Neutrophil (primary cell): ENCODE data around the gene ANKRD65.
A peak's percentile ranks its signal among the peaks of the same experiment; 100 is the strongest.
"Not testable (repeated sequence)": the region's sequence is repeated elsewhere in the genome, so short reads cannot be mapped to it uniquely, and the experiment has no call there.

Source experiments
- H3K27ac ChIP-seq: fragments of 200-600 bp; sonication (generic); 2 replicates; pipeline ENCODE4 v1.5.1; 2016; ENCODE audit warnings: mild to moderate bottlenecking, moderate library complexity
- H3K27me3 ChIP-seq: fragments of 200-600 bp; sonication (generic); 2 replicates; pipeline ENCODE4 v1.6.0; 2016; ENCODE audit warnings: mild to moderate bottlenecking
- H3K36me3 ChIP-seq: fragments of 200-600 bp; sonication (generic); 2 replicates; pipeline ENCODE4 v1.5.1; 2017
- H3K4me1 ChIP-seq, 2 experiments: fragments of 200-600 bp in 1 of 2; sonication (generic) in 1 of 2; 1 replicate in 1 of 2; 2 replicates in 1 of 2; pipeline versions ENCODE4 v1.5.1 to v1.6.1; 2013 to 2016; ENCODE audit warnings: low read depth in 1 of 2, low read length in 1 of 2, mild to moderate bottlenecking in 1 of 2, moderate library complexity in 1 of 2; ENCODE audit not compliant: control insufficient read depth in 1 of 2, insufficient read depth in 1 of 2
- H3K4me3 ChIP-seq, 2 experiments: fragments of 200-600 bp in 1 of 2; sonication (generic) in 1 of 2; 1 replicate in 1 of 2; 2 replicates in 1 of 2; pipeline ENCODE4 v1.5.1; 2013 to 2016; ENCODE audit warnings: low read depth in 1 of 2, low read length in 1 of 2, mild to moderate bottlenecking in 1 of 2, moderate library complexity in 1 of 2
- H3K9me3 ChIP-seq: fragments of 200-600 bp; sonication (generic); 2 replicates; pipeline ENCODE4 v1.5.1; 2016
- TF ChIP-seq, protein P1 (sequence below): fragments of 200-600 bp; sonication (generic); IDR thresholded peaks from 2 replicates; pipeline ENCODE4 v1.5.1; 2016; ENCODE audit warnings: antibody characterized with exemption

The ANKRD65 gene

DNA sequence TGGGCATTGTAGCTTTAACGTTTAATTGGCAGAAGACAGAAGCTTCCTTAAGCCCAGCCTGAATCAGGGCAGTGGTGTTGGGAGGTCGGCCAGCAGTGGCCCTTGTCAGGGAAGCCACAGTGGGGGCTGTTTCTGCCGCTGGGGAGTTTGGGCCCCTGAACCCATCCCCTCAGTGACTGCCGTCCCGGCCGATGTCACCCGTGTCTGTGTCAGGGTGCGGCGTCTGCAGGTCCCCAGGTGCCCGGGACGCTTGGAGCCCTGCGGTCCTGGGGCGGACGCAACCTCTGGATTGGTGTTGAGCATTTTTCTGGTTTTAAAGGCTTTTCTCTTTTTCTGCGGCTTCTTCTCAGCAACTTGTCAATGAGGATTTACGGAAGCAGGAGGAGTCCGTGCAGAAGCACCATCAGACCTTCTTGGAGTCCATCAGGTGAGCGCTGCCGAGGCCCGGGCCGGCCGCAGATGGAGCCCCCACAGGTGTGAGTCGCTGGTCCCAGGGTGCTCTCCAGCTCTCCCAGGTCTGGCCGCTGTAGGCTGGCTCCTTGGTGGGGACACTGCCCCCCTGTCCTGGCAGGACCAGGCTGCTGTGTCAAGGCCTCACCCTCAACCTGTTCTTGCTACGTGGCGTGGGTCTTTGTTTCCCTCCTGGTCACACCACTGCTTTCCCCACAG, 30.8 kb upstream of the ANKRD65 start:
- H3K9me3 ChIP-seq = no peaks in the 10 kb centered on the region
- no peaks in the 10 kb centered on the region for H3K4me1 ChIP-seq
- no peak overlapping the region for H3K4me3 ChIP-seq
- TF ChIP-seq, protein P1, sequence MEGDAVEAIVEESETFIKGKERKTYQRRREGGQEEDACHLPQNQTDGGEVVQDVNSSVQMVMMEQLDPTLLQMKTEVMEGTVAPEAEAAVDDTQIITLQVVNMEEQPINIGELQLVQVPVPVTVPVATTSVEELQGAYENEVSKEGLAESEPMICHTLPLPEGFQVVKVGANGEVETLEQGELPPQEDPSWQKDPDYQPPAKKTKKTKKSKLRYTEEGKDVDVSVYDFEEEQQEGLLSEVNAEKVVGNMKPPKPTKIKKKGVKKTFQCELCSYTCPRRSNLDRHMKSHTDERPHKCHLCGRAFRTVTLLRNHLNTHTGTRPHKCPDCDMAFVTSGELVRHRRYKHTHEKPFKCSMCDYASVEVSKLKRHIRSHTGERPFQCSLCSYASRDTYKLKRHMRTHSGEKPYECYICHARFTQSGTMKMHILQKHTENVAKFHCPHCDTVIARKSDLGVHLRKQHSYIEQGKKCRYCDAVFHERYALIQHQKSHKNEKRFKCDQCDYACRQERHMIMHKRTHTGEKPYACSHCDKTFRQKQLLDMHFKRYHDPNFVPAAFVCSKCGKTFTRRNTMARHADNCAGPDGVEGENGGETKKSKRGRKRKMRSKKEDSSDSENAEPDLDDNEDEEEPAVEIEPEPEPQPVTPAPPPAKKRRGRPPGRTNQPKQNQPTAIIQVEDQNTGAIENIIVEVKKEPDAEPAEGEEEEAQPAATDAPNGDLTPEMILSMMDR = no peak
- no peaks in the 10 kb centered on the region for H3K36me3 ChIP-seq
- no peak overlapping the region for H3K27ac ChIP-seq
- H3K27me3 ChIP-seq = no peaks in the 10 kb centered on the region

DNA sequence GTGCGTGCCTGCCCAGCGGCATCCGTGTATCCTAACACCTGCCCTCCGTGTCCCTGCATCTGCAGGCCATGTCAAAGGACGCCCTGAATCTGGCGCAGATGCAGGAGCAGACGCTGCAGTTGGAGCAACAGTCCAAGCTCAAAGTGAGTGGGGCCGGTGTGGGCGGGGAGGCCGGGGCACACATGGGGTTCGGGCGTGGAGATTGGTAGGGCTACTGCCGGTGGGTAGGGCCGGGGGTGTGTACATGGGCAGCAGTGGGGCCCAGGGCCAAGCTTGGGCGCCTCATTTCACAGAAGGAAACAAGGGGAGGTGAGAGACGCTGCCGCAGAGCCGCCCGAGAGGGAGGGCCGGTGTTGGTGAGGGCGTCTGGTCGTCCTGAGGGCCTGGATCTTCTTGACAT, 29.5 kb upstream of the ANKRD65 start:
- not testable (repeated sequence) for H3K4me3 ChIP-seq, H3K36me3 ChIP-seq, H3K9me3 ChIP-seq, H3K4me1 ChIP-seq, H3K27ac ChIP-seq, H3K27me3 ChIP-seq

DNA sequence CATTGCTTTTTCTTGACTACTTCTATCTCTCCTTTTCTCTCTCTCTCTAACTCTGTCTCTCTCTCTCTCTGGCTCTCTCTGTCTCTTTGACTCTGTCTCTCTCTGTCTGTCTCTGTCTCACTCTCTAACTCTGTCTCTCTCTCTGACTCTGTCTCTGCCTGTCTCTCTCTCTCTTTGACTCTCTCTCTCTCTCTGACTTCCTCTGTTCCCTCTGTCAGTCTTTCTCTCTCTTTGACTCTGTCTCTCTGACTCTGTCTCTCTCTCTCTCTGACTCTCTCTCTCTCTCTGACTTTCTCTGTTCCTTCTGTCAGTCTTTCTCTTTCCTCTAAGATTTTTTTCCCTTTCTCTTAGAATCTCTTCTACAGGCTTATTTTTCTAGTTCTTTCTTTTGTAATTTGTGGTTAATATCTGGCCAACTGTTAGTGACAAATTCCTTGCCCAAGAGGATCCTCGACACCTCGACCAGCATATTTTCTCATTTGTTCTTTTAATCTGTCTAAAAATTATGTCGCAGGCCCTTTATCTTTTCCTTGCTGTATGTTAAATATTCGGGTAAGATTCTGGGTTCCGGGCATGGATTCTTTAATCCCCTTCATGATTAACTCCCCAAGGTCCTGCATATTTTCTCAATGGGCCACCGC, 28.1 kb upstream of the ANKRD65 start, which contains the start of gene ATAD3C:
Gene ATAD3C, plus strand, starts transcription at position 591 of the 641 bp plus-strand sequence. CDS start 995 bp downstream, outside the sequence.
- Histone ChIP-seq H3K4me3 (no peak within 1 kb of the TSS), H3K9me3 (no peaks in the 10 kb centered on the region), H3K4me1 (no peaks in the 10 kb centered on the region), H3K27me3 (no peaks in the 10 kb centered on the region), H3K27ac (no peak within 1 kb of the TSS), H3K36me3 (no peaks in the 10 kb centered on the region)
- TF ChIP-seq, protein P1 = no peak

DNA sequence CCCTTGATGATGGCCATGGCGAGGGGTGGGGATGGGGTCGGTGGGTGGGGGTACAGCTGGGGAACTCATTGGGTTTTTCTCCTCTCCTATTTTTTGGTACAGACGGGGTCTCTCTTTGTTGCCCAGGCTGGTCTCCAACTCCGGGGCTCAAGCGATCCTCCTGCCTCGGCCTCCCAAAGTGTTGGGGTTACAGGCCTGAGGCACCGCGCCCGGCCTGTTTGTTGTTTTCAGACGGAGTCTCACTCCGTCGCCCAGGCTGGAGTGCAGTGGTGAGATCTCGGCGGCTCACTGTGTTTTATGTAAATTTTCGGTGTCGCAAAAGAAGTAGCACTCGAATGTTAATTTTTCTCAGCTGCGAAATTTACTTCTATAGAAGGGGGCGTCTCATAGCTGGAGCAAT, 25.6 kb upstream of the ANKRD65 start:
- not testable (repeated sequence) for H3K36me3 ChIP-seq, H3K27me3 ChIP-seq, H3K4me1 ChIP-seq, H3K9me3 ChIP-seq, H3K27ac ChIP-seq, H3K4me3 ChIP-seq

DNA sequence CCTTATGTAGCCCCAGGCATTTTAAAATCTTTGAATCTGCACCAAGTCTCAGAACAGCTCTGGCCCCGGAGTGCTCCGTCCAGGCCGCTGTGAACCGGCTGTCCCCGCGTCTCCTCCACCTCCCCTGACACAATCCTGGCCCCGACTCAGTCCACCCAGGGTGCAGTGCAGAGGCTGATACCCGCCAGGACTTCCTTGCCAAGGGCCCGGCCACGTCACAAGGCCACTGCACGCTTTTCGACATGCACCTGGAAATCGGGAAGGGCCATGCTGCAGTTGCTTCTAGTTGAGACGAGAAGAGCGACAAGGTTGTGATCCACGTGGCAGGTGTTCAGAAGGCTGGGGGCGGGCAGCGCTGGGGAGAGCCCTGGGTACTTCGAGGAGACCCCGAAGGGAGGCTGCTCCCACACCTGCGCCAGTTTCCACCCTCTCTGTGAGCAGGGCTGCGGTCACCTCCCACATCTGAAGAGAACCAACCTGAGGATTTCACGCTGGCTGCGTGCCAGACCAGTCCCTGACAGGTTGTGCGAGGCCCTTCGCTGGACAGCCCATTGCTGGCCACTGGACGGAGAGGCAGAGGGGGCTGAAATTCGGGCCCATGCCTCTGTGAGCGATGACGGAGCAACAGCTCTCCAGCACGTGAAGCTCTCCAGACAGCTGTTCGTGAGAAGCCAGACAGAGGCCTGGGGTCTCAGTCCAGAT, 21.1 kb upstream of the ANKRD65 start:
- no peaks in the 10 kb centered on the region for H3K9me3 ChIP-seq
- H3K27ac ChIP-seq = no peak overlapping the region
- H3K36me3 ChIP-seq = no peaks in the 10 kb centered on the region
- TF ChIP-seq, protein P1 = no peak
- no peak overlapping the region for H3K4me3 ChIP-seq
- H3K4me1 ChIP-seq = no peaks in the 10 kb centered on the region
- peaks cover 22% of the 10 kb centered on the region for H3K27me3 ChIP-seq

DNA sequence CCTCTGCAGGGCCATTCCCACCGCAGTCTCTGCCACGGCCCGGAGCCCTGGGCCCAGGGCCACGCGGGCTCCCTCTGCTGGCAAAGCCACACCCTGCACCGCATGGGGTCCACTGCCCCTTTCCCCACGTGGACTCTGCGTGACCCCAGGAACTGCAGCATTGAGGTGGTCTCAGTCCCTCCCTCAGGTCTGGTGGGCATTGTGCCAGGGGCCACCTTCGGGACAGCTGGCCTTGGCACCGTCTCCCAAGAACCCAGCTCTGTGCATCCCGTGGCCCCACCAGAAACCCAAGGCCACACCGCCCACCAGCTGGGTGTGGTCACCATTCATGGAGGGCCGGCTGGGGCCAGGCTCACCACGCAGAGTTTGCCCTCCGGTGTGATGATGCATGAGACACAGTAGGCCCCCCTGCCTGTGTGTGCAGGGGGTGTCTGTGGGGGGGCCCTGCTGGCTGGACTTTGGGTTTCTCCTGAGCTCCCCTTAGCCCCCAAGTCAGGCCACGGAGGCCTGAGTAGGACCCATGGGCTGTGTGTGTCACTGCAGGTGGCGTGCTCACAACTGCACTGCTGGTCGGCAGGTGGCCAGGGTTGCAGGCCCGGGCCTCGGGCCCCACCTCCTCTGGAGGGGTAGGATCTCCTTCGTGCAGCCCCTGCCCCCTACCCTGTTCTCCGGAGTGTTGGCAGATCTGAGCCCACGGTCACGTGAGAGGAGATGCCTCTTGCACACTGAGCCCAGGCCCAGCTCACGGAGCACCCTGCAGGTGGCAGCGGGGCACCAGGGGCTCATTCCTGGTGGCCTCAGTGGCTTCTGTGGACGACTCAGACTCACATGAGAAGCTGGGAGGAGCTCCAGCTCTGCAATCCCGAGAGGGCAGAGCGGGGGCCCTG, 20.2 kb upstream of the ANKRD65 start:
- H3K9me3 ChIP-seq = no peaks in the 10 kb centered on the region

More for the DNA sequence above, 20.2 kb upstream of the ANKRD65 start:
- Histone ChIP-seq H3K36me3 (no peaks in the 10 kb centered on the region), H3K4me3 (no peak overlapping the region), H3K27ac (no peak overlapping the region), H3K27me3 (peaks cover 32% of the 10 kb centered on the region), H3K4me1 (peaks cover 2% of the 10 kb centered on the region in 2 experiments)
- TF ChIP-seq, protein P1 = peak; percentile 66
